Caki2 (cell line): ENCODE data around the gene KTI12. TPM values are rescaled to one million over a fixed set of nuclear protein-coding genes. Genes with fewer than 3 reads are reported as not detected.
"Not testable (repeated sequence)": the region's sequence is repeated elsewhere in the genome, so short reads cannot be mapped to it uniquely, and the experiment has no call there.

Experiments
- DNase-seq: peaks from one replicate; pipeline ENCODE4 v3.0.0-alpha.2; 2015; ENCODE audit warnings: low read depth
- in situ Hi-C: cut with HindIII; loops from 2 replicates; pipeline ENCODE4 v1.10.0; 2016; ENCODE audit warnings: low sequenced_read_pairs, low pct_unique_long_range_greater_than_20kb, mixed read lengths
- total RNA-seq: library from RNA; depleted of rRNA; stranded (reverse); fragments of >200 nt; shearing (Covaris generic); gene quantifications from 2 replicates; pipeline ENCODE4 v1.2.3, GENCODE V29; 2014; ENCODE audit warnings: low replicate concordance; rRNA removed

Gene KTI12, protein sequence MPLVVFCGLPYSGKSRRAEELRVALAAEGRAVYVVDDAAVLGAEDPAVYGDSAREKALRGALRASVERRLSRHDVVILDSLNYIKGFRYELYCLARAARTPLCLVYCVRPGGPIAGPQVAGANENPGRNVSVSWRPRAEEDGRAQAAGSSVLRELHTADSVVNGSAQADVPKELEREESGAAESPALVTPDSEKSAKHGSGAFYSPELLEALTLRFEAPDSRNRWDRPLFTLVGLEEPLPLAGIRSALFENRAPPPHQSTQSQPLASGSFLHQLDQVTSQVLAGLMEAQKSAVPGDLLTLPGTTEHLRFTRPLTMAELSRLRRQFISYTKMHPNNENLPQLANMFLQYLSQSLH
- total RNA-seq, result 23.1 and 28.4 TPM in 2 replicates

DNA sequence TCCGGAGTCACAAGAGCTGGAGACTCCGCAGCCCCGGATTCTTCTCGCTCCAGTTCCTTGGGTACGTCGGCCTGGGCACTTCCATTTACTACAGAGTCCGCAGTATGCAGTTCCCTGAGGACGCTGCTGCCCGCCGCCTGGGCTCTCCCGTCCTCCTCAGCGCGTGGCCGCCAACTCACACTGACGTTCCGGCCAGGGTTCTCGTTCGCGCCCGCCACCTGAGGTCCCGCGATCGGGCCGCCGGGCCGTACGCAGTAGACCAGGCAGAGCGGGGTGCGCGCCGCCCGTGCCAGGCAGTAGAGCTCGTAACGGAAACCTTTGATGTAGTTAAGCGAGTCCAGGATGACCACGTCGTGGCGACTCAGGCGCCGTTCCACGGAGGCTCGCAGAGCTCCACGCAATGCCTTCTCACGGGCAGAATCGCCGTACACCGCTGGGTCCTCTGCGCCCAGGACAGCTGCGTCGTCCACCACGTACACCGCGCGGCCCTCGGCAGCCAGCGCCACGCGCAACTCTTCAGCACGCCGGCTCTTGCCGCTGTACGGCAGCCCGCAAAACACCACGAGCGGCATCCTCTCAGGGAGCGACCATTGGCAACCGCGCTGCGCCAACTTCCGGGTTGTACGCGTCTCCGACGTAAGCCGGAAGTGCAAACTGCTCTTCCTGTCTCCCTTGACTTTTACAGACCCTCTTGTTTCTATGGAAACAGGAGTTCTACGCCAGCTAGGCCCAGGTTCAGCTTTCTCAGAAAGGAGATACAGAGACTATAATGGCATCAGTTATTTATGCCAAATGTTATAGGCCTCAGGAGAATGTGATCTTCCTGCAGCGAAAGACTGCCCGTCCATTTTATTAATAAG is at the start of gene KTI12:
Gene KTI12 (minus strand): TSS at position 621 of the 860 bp plus-strand sequence. CDS start 49 bp downstream, at position 572.
- DNase-seq, result peak; percentile 83
- in situ Hi-C loops, result no loop called here

DNA sequence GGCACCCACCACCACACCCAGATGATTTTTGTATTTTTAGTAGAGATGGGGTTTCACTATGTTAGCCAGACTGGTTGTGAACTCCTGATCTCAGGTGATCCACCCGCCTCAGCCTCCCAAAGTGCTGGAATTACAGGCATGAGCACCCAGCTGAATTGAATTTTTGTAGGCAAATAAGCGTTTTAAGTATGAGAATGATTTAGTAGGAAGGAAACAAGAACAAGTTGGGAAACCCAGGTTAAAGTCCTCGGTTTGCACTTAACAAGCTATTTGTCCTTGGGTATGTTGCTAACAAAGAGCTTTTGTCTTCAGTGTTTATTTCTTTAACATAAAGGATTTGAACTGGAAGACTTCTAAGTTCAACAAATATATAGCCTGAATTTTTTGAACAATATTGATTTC is 46.4 kb upstream of the KTI12 start:
- no peak for DNase-seq
- in situ Hi-C loops, result no loop called here

- in situ Hi-C loops, DNase-seq: not testable (repeated sequence)
Measured at GRCh38 chr1:52077277-52077676, 43.7 kb upstream of the KTI12 start.

- in situ Hi-C loops, result no loop called here
Measured at GRCh38 chr1:52072291-52072690, 38.7 kb upstream of the KTI12 start.

DNA sequence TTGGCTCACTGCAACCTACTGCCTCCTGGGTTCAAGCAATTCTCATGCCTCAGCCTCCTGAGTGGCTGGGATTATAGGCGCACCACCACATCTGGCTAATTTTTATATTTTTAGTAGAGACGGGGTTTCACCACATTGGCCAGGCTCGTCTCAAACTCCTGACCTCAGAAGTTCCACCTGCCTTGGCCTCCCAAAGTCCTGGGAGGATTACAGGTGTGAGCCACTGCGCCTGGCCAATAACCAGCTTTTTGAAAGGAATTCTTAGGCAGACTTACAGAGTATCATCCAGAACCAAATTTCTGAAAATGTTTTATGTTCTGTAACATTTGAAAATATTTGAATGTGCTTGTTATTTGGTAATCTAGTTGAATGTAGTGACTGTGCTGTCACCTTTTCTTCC is 37.1 kb upstream of the KTI12 start:
- in situ Hi-C loops, result no loop called here
- no peak for DNase-seq

More at GRCh38 chr1:52072291-52072690, 38.7 kb upstream of the KTI12 start:
- no peak for DNase-seq

- in situ Hi-C loops, result no loop called here
- no peak for DNase-seq
Measured at GRCh38 chr1:52063192-52063591, 29.6 kb upstream of the KTI12 start.

DNA sequence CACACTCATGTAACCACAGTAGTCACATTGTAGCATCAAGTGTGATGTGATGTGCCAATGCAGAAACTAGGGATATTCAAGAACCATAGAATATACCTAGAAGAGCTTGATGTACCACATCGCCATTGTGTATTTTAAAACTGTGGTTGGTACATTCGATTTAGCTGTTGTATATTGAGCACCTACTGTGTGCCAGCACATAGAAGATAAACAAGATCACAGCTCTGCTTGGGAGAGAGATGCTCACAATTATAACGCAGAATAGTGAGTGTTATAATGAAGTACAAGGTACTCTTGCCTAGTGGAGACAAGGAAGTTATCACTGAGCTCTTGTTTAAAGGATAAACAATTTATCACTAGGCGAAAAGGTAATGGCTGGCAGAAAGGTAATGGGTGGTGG is 27.2 kb upstream of the KTI12 start:
- in situ Hi-C loops, result no loop called here
- DNase-seq, result no peak

GRCh38 chr1:52059888-52060287 is 26.3 kb upstream of the KTI12 start:
- in situ Hi-C loops, result no loop called here

DNA sequence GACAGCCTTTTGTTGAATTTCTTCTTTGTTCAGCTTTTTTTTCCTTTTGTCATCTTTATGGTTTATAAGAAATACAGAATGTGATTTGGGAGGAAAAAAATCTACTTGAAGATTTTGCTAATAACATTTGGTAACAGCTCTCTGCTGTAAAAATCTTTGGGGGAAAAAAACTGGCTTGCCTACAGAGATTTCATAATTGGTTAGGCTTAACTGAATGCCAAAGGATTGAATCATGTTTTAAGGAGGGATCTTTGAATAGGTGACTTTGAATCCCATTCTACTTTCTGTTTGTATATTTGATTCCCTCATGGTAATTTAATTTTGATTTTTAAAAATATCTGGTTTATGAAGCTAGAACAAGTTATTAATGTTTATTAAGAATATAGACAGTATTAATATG is 25.7 kb upstream of the KTI12 start:
- in situ Hi-C loops, result no loop called here
- DNase-seq, result no peak

More at GRCh38 chr1:52059888-52060287, 26.3 kb upstream of the KTI12 start:
- no peak for DNase-seq

DNA sequence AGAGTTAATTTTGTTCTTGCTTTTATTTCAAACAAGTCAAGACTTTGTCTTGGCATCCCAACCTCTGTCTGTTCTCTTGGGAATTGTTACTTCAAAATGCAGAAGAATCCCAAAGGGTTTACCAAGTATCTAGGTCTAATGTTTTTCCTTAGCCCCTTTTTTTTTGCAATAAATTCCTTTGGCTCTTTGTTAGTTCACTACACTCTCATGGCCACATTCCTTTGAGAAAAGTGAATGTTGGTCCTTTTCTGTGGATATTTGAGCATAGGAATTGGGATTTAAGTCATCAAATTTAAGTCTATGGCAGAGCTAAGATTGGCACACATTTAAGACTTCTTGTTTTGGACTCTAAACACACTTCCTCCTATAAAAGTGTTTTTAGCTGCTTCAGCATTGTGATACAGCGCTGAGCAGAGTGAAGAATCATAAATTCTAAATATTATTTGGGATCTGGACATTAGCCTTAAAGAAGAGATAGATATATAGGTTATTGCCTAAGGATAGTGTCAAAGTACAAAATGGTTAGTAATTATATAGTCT is 24.3 kb upstream of the KTI12 start:
- no peak for DNase-seq

DNA sequence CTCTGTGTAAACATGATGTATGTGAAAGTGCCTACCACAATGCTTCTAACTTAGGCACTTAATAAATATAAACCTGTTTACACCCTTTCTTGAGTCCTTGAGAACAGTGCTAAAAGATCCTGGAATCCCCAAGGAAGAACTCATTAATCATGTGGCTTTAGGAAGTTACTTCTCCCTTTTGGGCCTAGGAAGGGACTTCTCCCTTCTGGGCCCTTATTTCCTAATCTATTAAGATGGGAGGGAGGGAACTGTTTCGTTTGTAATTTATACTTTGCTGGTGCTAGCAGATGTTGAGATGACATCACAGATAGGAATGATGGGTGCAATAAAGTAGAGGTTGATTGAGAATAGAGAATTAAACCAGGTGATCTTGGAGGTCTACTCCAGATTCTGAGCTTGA is 23.6 kb upstream of the KTI12 start:
- DNase-seq, result no peak
- in situ Hi-C loops, result no loop called here

More for the DNA sequence above, 24.3 kb upstream of the KTI12 start:
- in situ Hi-C loops, result no loop called here

DNA sequence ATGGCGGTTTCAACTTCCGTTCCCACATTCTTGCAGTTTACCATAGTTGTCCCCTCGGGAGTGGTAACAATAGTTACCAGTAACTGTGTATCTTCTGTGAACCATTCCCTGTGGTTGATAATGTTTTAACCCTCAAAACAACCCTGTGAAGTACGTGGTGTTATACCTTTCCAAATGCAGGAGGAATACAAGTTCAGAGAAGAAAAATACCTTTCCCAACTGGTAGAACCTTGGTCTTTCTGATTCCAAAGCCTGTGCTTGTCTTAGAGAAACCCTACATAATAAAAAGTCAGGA is 23.3 kb upstream of the KTI12 start:
- in situ Hi-C loops, result no loop called here

GRCh38 chr1:52056163-52056936 is 22.7 kb upstream of the KTI12 start, which contains the start of gene BTF3L4:
Gene BTF3L4, plus strand, starts transcription at chr1:52056295. Its CDS starts 3,553 bp downstream, at chr1:52059848.
- peak; percentile 91 for DNase-seq
- in situ Hi-C loops, result no loop called here

More for the DNA sequence above, 23.3 kb upstream of the KTI12 start:
- no peak for DNase-seq

GRCh38 chr1:52055866-52056162 is 22.2 kb upstream of the KTI12 start:
- DNase-seq, result no peak
- in situ Hi-C loops, result no loop called here

DNA sequence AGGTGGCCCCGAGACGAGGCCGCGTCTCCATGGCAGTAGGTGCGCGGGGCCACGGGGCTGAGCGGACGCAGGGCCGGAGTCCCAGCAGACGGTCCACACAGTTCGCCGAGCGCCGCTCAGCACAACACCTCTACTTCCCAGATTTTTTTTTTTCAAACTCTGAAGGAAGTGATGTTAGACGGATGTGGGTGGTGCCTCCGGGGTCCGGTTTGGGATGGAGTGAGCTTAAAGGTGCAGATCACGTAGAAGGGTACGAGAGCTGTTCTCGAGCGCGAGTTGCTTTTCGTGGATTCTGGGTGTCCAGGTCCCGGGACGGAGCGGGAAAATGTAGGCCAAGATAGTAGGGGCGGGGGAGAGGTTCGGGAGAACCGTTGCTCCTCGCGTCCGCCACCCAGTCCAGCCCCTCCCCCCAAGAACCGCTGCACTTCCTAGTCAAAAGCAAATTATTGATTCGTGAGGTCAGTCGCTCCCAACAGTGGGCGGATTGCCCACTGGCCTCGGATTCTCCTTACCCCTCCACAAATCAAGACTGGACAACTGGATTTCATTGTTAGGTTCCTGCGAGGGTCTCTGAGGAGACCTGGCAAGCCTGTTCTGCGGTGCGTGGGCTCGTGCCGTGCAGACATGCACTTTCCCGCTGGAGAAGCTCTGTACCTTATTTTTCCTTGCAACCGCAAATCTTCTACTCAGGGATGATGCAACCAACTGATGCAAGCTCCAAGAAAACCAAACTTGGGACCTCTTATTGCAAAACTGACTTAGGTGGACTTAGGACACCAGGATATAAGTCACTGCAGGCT is 21.7 kb upstream of the KTI12 start, which contains the start of gene TXNDC12:
Gene TXNDC12 (minus strand): TSS at position 126 of the 800 bp plus-strand sequence. CDS start 95 bp downstream, at position 31.
- DNase-seq, result peak; percentile 94
- in situ Hi-C loops, result no loop called here

DNA sequence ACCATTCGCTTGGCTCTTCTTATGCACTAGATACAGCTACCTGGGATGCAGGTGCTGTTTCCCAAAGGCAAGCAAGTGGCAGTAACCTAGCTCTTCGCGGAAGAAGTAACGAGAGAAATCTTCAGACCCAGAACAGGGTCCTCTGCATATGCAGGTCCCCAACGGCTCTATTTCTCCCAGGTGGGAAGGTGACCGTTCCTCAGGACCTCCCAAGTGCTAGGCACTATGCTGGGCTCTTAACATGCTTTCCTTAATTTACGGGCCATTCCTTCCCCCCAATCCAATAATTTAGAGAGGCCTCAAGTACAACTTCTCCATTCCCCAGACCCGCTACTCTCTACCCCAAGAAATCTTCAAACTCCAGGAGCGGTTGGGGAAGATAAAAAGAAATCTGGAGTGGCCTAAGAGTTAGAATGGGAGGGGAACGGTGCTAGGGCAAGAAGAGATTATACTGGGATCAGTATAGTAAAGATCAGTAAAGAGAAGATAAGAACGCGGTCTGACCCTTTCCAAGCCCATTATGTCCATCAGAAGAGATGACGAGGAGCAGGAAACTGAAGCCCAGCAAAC is 21.0 kb upstream of the KTI12 start:
- no peak for DNase-seq
- in situ Hi-C loops, result no loop called here

GRCh38 chr1:52053862-52054261 is 20.3 kb upstream of the KTI12 start:
- in situ Hi-C loops, result no loop called here
- DNase-seq, result no peak
